HepG2 (cell line): ENCODE measurements around the gene AFF1. TPM values are rescaled to one million over a fixed set of nuclear protein-coding genes. Genes with fewer than 3 reads are reported as not detected.

Experiments used
- CCDC6 ChIP-seq: sonication (generic); formaldehyde crosslinking; IDR thresholded peaks from 2 replicates; pipeline ENCODE4 v1.8.1; 2022; ENCODE audit warnings: mild to moderate bottlenecking, missing genetic modification reagents, moderate library complexity
- CHD2 ChIP-seq: IDR thresholded peaks from 2 replicates; pipeline ENCODE4 v1.6.1; 2011; ENCODE audit warnings: low read depth, low read length, improper control_type of control experiment
- KLF16 ChIP-seq, 2 experiments: sonication (generic) in 1 of 2; formaldehyde crosslinking in 1 of 2; IDR thresholded peaks; 2 replicates each; pipeline versions ENCODE4 v1.6.1 to v1.8.0; 2016 to 2023; ENCODE audit warnings: missing genetic modification reagents in 2 of 2, missing compliant biosample characterization in 1 of 2
- MTA1 ChIP-seq: sonication (generic); formaldehyde crosslinking; IDR thresholded peaks from 2 replicates; pipeline ENCODE4 v1.4.0; 2020; ENCODE audit warnings: missing genetic modification reagents, mild to moderate bottlenecking, borderline replicate concordance
- MTF1 ChIP-seq: sonication (generic); formaldehyde crosslinking; IDR thresholded peaks from 2 replicates; pipeline ENCODE4 v1.5.0; 2020; ENCODE audit warnings: missing genetic modification reagents
- NRL ChIP-seq: sonication (generic); formaldehyde crosslinking; IDR thresholded peaks from 2 replicates; pipeline ENCODE4 v1.5.0; 2020; ENCODE audit warnings: missing genetic modification reagents, mild to moderate bottlenecking, moderate library complexity, borderline replicate concordance
- PLRG1 ChIP-seq: fragments of 450-650 bp; conservative IDR thresholded peaks from 2 replicates; pipeline ENCODE4 v1.6.1; 2016
- SRSF9 ChIP-seq: fragments of 200-400 bp; formaldehyde crosslinking; IDR thresholded peaks from 2 replicates; pipeline ENCODE4 v1.6.1; 2018; ENCODE audit warnings: borderline replicate concordance, mild to moderate bottlenecking, low read depth, low read length; ENCODE audit not compliant: insufficient read depth, poor library complexity, severe bottlenecking
- ZBTB7B ChIP-seq: sonication (generic); formaldehyde crosslinking; IDR thresholded peaks from 2 replicates; pipeline ENCODE4 v1.4.0; 2020; ENCODE audit warnings: missing genetic modification reagents
- ZNF607 ChIP-seq: sonication (generic); formaldehyde crosslinking; IDR thresholded peaks from 2 replicates; pipeline ENCODE4 v1.5.1; 2020; ENCODE audit warnings: missing genetic modification reagents, mild to moderate bottlenecking, borderline replicate concordance
- ZNF619 ChIP-seq: sonication (generic); formaldehyde crosslinking; IDR thresholded peaks from 2 replicates; pipeline ENCODE4 v1.4.0; 2020; ENCODE audit warnings: mild to moderate bottlenecking, missing genetic modification reagents
- ZNF816 ChIP-seq: sonication (generic); formaldehyde crosslinking; IDR thresholded peaks from 2 replicates; pipeline ENCODE4 v1.8.0; 2022; ENCODE audit warnings: missing genetic modification reagents, mild to moderate bottlenecking, borderline replicate concordance
- polyA plus RNA-seq, 8 experiments: library from polyadenylated mRNA; depleted of rRNA in 3 of 8; stranded (reverse) in 7 of 8; unstranded in 1 of 8; fragments of >200 nt; fragmentation: Illumina TruSeq in 4 of 8; extraction: Trizol in 4 of 8; gene quantifications; 2 replicates each; pipeline versions ENCODE4 v1.2.1 to v1.2.3, GENCODE V29; 2011 to 2016; ENCODE audit warnings: low read depth in 4 of 8, missing spikeins in 1 of 8, mixed read lengths in 1 of 8; ENCODE audit not compliant: insufficient read depth in 1 of 8
- total RNA-seq, 5 experiments: library from RNA; depleted of rRNA; stranded (reverse); fragments of >200 nt; fragmentation: Illumina TruSeq; extraction: Trizol; gene quantifications; 2 replicates each; pipeline ENCODE4 v1.2.3, GENCODE V29; 2016; ENCODE audit warnings: low read depth in 1 of 5
- TF ChIP-seq, protein P1 (sequence below): sonication (generic); formaldehyde crosslinking; IDR thresholded peaks from 2 replicates; pipeline ENCODE4 v1.4.0; 2020; ENCODE audit warnings: missing genetic modification reagents
- TF ChIP-seq, protein P2 (sequence below): sonication (generic); formaldehyde crosslinking; IDR thresholded peaks from 2 replicates; pipeline ENCODE4 v1.4.0; 2020; ENCODE audit warnings: missing genetic modification reagents, borderline replicate concordance
- TF ChIP-seq, protein P3 (sequence below): sonication (generic); formaldehyde crosslinking; IDR thresholded peaks from 2 replicates; pipeline ENCODE4 v1.4.0; 2020; ENCODE audit warnings: missing genetic modification reagents
- TF ChIP-seq, protein P4 (sequence below): sonication (generic); formaldehyde crosslinking; IDR thresholded peaks from 2 replicates; pipeline ENCODE4 v1.9.0; 2022; ENCODE audit warnings: missing genetic modification reagents, mild to moderate bottlenecking, borderline replicate concordance

Gene AFF1
- total and polyA plus RNA-seq, 2 of the 13 experiments (the other 11 are each of a cell fraction or from before 2014, with no cell fraction given): 15.5 to 15.9 TPM

DNA sequence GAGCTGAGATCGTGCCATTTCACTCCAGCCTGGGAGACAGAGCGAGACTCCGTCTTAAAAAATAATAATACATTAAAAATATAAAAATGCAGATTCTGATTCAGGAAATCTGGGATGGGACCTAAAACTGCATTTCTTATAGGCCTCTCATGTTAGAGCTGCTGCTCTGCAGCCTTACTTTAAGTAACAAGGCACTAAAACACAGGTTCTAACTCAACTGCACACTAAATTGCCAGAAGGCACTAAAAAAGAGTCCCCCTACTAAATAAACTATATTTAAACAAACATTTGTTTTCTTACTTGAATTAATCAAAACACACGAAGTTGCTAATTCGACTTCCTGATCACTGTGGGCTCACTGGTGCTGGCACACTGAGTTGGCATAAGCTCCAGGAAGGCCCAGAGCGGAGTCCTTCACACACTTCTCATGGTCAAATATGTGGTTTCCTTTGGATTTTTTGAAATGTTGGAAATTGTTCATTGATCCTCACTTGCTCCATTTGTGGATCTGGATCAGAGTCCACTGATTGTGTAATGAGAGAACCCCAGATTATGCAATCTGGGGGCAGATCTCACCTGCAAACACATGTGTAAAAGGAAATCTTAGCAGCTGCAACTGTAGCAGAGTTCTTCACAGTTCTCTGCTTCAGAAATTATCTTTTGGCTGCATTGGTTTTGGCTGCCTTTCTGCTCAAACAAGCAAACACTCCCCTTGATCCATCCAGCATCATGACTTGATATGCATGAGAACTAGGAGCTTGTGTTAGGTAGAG, 59.3 kb downstream of the AFF1 start (continued):
- TF ChIP-seq, protein P1, sequence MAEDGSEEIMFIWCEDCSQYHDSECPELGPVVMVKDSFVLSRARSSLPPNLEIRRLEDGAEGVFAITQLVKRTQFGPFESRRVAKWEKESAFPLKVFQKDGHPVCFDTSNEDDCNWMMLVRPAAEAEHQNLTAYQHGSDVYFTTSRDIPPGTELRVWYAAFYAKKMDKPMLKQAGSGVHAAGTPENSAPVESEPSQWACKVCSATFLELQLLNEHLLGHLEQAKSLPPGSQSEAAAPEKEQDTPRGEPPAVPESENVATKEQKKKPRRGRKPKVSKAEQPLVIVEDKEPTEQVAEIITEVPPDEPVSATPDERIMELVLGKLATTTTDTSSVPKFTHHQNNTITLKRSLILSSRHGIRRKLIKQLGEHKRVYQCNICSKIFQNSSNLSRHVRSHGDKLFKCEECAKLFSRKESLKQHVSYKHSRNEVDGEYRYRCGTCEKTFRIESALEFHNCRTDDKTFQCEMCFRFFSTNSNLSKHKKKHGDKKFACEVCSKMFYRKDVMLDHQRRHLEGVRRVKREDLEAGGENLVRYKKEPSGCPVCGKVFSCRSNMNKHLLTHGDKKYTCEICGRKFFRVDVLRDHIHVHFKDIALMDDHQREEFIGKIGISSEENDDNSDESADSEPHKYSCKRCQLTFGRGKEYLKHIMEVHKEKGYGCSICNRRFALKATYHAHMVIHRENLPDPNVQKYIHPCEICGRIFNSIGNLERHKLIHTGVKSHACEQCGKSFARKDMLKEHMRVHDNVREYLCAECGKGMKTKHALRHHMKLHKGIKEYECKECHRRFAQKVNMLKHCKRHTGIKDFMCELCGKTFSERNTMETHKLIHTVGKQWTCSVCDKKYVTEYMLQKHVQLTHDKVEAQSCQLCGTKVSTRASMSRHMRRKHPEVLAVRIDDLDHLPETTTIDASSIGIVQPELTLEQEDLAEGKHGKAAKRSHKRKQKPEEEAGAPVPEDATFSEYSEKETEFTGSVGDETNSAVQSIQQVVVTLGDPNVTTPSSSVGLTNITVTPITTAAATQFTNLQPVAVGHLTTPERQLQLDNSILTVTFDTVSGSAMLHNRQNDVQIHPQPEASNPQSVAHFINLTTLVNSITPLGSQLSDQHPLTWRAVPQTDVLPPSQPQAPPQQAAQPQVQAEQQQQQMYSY (CRISPR knock-in tag): no peak
- TF ChIP-seq ZBTB7B (CRISPR knock-in tag) (peak; percentile 84), KLF16 (CRISPR knock-in tag; IDR thresholded peaks at IDR 0.05) (peak in 1 of 2 experiments; percentile 80; a peak in 1 of 4 replicates), CCDC6 (CRISPR knock-in tag) (0 out of 2 replicates have a peak, but pooled peaks have one; percentile 71), CHD2 (no peak), ZNF619 (CRISPR knock-in tag) (no peak), MTA1 (CRISPR knock-in tag) (no peak), ZNF816 (CRISPR knock-in tag) (no peak), MTF1 (CRISPR knock-in tag) (no peak), SRSF9 (no peak), NRL (CRISPR knock-in tag) (no peak), PLRG1 (no peak), ZNF607 (0 out of 2 replicates have a peak, but pooled peaks have one; percentile 40)
- TF ChIP-seq, protein P2, sequence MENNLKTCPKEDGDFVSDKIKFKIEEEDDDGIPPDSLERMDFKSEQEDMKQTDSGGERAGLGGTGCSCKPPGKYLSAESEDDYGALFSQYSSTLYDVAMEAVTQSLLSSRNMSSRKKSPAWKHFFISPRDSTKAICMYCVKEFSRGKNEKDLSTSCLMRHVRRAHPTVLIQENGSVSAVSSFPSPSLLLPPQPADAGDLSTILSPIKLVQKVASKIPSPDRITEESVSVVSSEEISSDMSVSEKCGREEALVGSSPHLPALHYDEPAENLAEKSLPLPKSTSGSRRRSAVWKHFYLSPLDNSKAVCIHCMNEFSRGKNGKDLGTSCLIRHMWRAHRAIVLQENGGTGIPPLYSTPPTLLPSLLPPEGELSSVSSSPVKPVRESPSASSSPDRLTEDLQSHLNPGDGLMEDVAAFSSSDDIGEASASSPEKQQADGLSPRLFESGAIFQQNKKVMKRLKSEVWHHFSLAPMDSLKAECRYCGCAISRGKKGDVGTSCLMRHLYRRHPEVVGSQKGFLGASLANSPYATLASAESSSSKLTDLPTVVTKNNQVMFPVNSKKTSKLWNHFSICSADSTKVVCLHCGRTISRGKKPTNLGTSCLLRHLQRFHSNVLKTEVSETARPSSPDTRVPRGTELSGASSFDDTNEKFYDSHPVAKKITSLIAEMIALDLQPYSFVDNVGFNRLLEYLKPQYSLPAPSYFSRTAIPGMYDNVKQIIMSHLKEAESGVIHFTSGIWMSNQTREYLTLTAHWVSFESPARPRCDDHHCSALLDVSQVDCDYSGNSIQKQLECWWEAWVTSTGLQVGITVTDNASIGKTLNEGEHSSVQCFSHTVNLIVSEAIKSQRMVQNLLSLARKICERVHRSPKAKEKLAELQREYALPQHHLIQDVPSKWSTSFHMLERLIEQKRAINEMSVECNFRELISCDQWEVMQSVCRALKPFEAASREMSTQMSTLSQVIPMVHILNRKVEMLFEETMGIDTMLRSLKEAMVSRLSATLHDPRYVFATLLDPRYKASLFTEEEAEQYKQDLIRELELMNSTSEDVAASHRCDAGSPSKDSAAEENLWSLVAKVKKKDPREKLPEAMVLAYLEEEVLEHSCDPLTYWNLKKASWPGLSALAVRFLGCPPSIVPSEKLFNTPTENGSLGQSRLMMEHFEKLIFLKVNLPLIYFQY (CRISPR knock-in tag): peak; percentile 61; the same call in 1 of the 2 replicates
- TF ChIP-seq, protein P3, sequence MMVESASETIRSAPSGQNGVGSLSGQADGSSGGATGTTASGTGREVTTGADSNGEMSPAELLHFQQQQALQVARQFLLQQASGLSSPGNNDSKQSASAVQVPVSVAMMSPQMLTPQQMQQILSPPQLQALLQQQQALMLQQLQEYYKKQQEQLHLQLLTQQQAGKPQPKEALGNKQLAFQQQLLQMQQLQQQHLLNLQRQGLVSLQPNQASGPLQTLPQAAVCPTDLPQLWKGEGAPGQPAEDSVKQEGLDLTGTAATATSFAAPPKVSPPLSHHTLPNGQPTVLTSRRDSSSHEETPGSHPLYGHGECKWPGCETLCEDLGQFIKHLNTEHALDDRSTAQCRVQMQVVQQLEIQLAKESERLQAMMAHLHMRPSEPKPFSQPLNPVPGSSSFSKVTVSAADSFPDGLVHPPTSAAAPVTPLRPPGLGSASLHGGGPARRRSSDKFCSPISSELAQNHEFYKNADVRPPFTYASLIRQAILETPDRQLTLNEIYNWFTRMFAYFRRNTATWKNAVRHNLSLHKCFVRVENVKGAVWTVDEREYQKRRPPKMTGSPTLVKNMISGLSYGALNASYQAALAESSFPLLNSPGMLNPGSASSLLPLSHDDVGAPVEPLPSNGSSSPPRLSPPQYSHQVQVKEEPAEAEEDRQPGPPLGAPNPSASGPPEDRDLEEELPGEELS (CRISPR knock-in tag): peak; percentile 77
- TF ChIP-seq, protein P4, sequence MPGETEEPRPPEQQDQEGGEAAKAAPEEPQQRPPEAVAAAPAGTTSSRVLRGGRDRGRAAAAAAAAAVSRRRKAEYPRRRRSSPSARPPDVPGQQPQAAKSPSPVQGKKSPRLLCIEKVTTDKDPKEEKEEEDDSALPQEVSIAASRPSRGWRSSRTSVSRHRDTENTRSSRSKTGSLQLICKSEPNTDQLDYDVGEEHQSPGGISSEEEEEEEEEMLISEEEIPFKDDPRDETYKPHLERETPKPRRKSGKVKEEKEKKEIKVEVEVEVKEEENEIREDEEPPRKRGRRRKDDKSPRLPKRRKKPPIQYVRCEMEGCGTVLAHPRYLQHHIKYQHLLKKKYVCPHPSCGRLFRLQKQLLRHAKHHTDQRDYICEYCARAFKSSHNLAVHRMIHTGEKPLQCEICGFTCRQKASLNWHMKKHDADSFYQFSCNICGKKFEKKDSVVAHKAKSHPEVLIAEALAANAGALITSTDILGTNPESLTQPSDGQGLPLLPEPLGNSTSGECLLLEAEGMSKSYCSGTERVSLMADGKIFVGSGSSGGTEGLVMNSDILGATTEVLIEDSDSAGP (CRISPR knock-in tag): no peak
